Common myeloid progenitor, CD34-positive (primary cell): ENCODE data around the gene TDRD9.

ENCODE experiments used
- CTCF ChIA-PET: fragments of 350-600 bp; sonication (Branson Sonifier 250); formaldehyde crosslinking; loops from one replicate; lab custom pipeline; 2021; ENCODE audit warnings: antibody characterized with exemption; lab: Charles Lee
- POLR2A ChIA-PET: fragments of 350-600 bp; sonication (Branson Sonifier 250); formaldehyde crosslinking; loops from one replicate; lab custom pipeline; 2021; ENCODE audit warnings: antibody characterized with exemption; lab: Charles Lee
- DNase-seq, 3 donors: peaks; one replicate each; pipeline versions ENCODE4 v3.0.0 to v3.0.0-alpha.2; 2013
- H3K27ac ChIP-seq, 2 experiments: 1 replicate in 1 of 2; 2 replicates in 1 of 2; pipeline ENCODE4 v1.7.0; 2013; ENCODE audit warnings: inconsistent platforms in 2 of 2, low read length in 2 of 2, mild to moderate bottlenecking in 2 of 2, low read depth in 1 of 2, moderate library complexity in 1 of 2; ENCODE audit not compliant: severe bottlenecking in 2 of 2, insufficient read depth in 1 of 2, poor library complexity in 1 of 2
- H3K27me3 ChIP-seq, 5 experiments: replicated peaks in 2 of 5; 1 replicate in 3 of 5; 2 replicates in 2 of 5; pipeline versions ENCODE4 v1.6.1 to v1.7.0; 2013; ENCODE audit warnings: low read length in 4 of 5, mild to moderate bottlenecking in 2 of 5, moderate library complexity in 2 of 5, inconsistent platforms in 1 of 5; ENCODE audit not compliant: insufficient read depth in 5 of 5, control insufficient read depth in 4 of 5
- H3K36me3 ChIP-seq, 4 experiments: 1 replicate in 2 of 4; 2 replicates in 2 of 4; pipeline versions ENCODE4 v1.6.1 to v1.7.0; 2013; ENCODE audit warnings: low read length in 3 of 4, control low read depth in 1 of 4, mild to moderate bottlenecking in 1 of 4; ENCODE audit not compliant: control insufficient read depth in 4 of 4, insufficient read depth in 4 of 4
- H3K4me1 ChIP-seq, 4 experiments: 1 replicate in 3 of 4; 2 replicates in 1 of 4; pipeline versions ENCODE4 v1.6.1 to v1.7.1; 2013; ENCODE audit warnings: low read length in 3 of 4, mild to moderate bottlenecking in 3 of 4, control low read depth in 1 of 4, inconsistent platforms in 1 of 4, moderate library complexity in 1 of 4; ENCODE audit not compliant: control insufficient read depth in 4 of 4, insufficient read depth in 4 of 4; ENCODE audit errors: control extremely low read depth in 1 of 4
- H3K4me3 ChIP-seq, 7 experiments: 1 replicate in 4 of 7; 2 replicates in 3 of 7; pipeline versions ENCODE4 v1.5.1 to v1.7.0; 2013; ENCODE audit warnings: mild to moderate bottlenecking in 7 of 7, low read length in 6 of 7, moderate library complexity in 6 of 7, inconsistent platforms in 2 of 7, low read depth in 2 of 7, control low read depth in 1 of 7; ENCODE audit not compliant: insufficient read depth in 4 of 7, control insufficient read depth in 1 of 7; ENCODE audit errors: extremely low read depth in 1 of 7
- H3K9me3 ChIP-seq, 5 experiments: 1 replicate in 4 of 5; 2 replicates in 1 of 5; pipeline versions ENCODE4 v1.6.1 to v1.7.1; 2013; ENCODE audit warnings: low read length in 4 of 5, mild to moderate bottlenecking in 2 of 5, inconsistent platforms in 1 of 5, low read depth in 1 of 5, moderate library complexity in 1 of 5; ENCODE audit not compliant: control insufficient read depth in 4 of 5, insufficient read depth in 2 of 5; ENCODE audit errors: control extremely low read depth in 1 of 5
- WGBS: methylation state at CpG from one replicate; pipeline ENCODE4 v1.1.5; 2013; ENCODE audit not compliant: insufficient coverage; 5-methylcytosine and 5-hydroxymethylcytosine counted together

Gene TDRD9

DNA sequence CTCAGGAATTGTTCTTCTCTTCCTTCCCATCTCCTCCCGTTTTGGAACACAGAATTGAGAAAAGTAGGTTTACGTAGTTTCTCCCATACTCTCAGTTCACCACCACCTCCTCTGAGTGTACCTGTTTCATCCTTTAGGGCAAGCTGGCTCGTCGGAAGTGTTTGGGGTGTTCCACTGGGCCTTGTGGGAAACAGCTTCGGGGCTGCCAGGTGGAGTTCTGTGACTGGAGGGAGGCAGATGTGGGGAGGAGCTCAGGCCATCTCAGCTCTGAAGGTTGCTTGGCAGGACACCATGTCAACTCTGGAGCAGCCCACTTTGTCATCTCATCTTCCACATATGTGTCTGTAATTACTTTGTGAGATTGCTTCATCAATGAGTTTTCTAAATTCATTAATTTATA, 67.6 kb downstream of the TDRD9 start:
- 100% methylated on average over 2 of the region's 5 CpGs for WGBS

DNA sequence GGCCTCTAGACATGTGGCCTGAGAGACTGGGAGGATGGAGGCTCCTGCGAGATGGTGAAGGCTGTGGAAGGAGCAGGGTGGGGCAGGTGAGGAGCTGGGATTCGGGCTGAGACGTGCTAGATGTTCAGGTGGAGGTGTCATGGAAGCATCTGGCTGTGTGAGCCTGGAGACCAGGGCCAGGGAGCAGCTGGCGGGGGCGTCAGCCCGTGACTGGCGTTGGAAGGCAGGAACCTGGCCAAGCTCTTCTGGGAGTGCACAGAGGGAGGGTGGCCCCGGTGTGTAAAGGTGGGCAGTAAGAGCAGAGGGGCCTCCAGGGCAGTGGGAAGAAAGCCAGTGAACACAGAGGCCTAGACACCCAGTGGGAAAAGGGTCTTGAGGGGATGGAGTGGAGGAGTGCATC, 69.1 kb downstream of the TDRD9 start:
- no peak for DNase-seq
- POLR2A ChIA-PET, result no interaction called here
- Histone ChIP-seq H3K36me3 (no peaks in the 10 kb centered on the region), H3K9me3 (no peaks in the 10 kb centered on the region), H3K4me1 (no peaks in the 10 kb centered on the region), H3K4me3 (no peak overlapping the region), H3K27me3 (no peaks in the 10 kb centered on the region), H3K27ac (no peak overlapping the region)
- 90% methylated on average over 3 of the region's 8 CpGs for WGBS
- CTCF ChIA-PET, result no interaction called here

More for the DNA sequence above, 67.6 kb downstream of the TDRD9 start:
- CTCF ChIA-PET, result interaction anchor here (0.8 to 1.3 kb wide), 2 partner anchors 13 to 85 kb away, joined by 3 read pairs; no protein-coding TSS in a partner anchor
- Histone ChIP-seq H3K27ac (no peak overlapping the region), H3K27me3 (no peaks in the 10 kb centered on the region), H3K9me3 (no peaks in the 10 kb centered on the region), H3K36me3 (no peaks in the 10 kb centered on the region), H3K4me3 (no peak overlapping the region), H3K4me1 (no peaks in the 10 kb centered on the region)
- POLR2A ChIA-PET, result interaction anchor here (0.6 kb wide), 1 partner anchor 37 kb away, joined by 3 read pairs; no protein-coding TSS in a partner anchor
- DNase-seq, result no peak

DNA sequence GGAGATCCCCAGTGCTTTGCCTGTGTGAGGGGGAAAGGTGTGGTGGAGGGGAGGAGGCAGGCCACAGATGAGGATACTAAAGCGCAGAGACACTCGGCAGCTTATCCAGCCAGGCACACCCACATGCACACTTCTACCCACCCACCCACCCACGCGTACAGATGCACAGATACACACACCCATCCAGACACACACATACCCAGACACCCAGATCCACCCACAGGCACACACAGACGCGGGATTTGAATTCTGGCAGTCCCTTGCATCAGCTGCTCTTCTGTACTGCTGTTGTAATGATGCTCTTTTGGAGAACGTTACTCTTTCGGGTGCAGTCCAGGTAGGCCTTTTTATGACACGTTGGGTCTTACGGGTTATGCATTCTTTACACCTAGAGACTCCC, 69.8 kb downstream of the TDRD9 start:
- no peak overlapping the region for H3K4me3 ChIP-seq
- H3K4me1 ChIP-seq, result no peaks in the 10 kb centered on the region
- DNase-seq, result no peak
- ChIA-PET CTCF (no interaction called here), POLR2A (no interaction called here)
- no peaks in the 10 kb centered on the region for H3K27me3 ChIP-seq
- H3K27ac ChIP-seq, result no peak overlapping the region
- 100% methylated on average over 5 of the region's 10 CpGs for WGBS
- H3K36me3 ChIP-seq, result no peaks in the 10 kb centered on the region
- no peaks in the 10 kb centered on the region for H3K9me3 ChIP-seq

DNA sequence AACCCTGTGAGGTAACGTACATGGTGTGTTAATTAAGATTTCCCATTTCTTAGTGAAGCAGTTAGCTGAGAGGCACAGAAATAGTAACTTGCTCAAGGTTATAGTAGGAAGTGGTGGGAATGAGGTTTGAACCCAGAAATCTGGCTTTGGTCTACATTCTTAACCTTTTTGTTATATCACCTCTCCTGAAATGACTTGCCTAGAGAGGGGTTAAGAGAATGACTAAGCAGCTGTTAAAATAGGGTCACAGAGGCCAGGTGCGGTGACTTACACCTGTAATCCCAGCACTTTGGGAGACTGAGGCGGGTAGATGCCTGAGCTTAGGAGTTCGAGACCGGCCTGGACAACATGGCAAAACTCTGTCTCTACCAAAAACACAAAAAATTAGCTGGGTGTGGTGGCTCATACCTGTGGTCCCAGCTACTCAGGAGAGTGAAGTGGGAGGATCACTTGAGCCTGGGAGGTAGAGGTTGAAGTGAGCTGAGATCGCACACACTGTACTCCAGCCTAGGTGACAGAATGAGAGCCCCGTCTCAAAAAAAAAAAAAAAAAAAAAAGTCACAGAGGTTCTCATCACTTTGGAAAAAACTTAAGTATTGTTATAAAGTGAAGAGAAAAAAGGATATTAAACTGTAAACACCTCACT, 71.7 kb downstream of the TDRD9 start:
- CTCF ChIA-PET, result interaction anchor here (0.8 to 1.3 kb wide), 4 partner anchors 79 to 194 kb away, joined by 3 to 5 read pairs (median 4); a partner anchor contains a TSS
- POLR2A ChIA-PET, result interaction anchor here (0.6 kb wide), 1 partner anchor 19 kb away, joined by 3 read pairs; no protein-coding TSS in a partner anchor
- H3K4me1 ChIP-seq, result no peaks in the 10 kb centered on the region
- no peak for DNase-seq
- no peaks in the 10 kb centered on the region for H3K9me3 ChIP-seq
- no peak overlapping the region for H3K4me3 ChIP-seq
- no peaks in the 10 kb centered on the region for H3K27me3 ChIP-seq
- H3K36me3 ChIP-seq, result no peaks in the 10 kb centered on the region
- no peak overlapping the region for H3K27ac ChIP-seq
- 97% methylated on average over 2 of the region's 7 CpGs for WGBS

DNA sequence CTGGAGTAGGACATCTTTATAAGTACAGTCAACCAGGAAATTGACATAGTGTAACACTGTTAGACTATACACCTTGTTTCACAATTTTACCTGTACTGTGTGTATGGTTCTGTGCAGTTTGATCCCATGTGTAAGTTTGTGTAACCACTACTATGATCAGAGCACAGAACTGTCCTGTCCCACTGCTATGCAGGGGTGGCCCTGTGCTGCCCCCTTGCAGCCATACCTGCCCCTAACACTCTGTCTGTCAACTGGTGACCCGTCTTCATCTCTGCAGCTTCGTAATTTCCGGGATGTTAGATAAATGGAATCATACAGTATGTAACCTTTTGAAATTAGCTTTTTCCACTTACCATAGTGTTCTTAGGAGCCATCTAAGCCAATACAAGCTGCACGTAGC, 72.7 kb downstream of the TDRD9 start:
- POLR2A ChIA-PET, result no interaction called here
- DNase-seq, result peak; percentile 18 to 44 (median 42)
- H3K36me3 ChIP-seq, result no peaks in the 10 kb centered on the region
- WGBS, result 81% methylated on average over 3 of the region's 4 CpGs
- no peaks in the 10 kb centered on the region for H3K4me1 ChIP-seq
- H3K4me3 ChIP-seq, result no peak overlapping the region
- CTCF ChIA-PET, result interaction anchor here (1.0 to 1.4 kb wide), 4 partner anchors 9 to 196 kb away, joined by 3 to 6 read pairs (median 4); a partner anchor contains a TSS
- no peaks in the 10 kb centered on the region for H3K9me3 ChIP-seq
- H3K27ac ChIP-seq, result no peak overlapping the region
- no peaks in the 10 kb centered on the region for H3K27me3 ChIP-seq

DNA sequence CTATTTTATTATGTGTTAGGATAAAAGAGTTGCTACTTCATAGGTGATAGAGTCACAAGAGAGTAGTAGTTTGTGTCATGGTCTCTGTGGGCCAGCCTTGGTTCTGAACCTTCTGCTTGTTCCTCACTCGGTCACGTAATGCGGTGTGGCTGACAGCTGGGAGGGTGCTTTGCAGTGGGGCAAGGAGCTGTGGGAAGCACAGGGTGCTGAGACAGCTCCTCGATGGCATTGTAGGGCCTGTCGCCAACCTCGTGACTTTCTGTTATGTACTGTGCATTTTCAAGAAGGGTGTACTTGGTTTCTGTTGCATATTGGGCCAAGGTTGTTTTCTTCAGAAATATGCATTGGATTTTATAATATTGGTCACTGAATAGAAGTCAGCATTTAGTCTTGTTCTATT, 75.4 kb downstream of the TDRD9 start:
- Histone ChIP-seq H3K4me3 (no peak overlapping the region), H3K36me3 (no peaks in the 10 kb centered on the region), H3K27ac (no peak overlapping the region), H3K4me1 (no peaks in the 10 kb centered on the region), H3K27me3 (no peaks in the 10 kb centered on the region), H3K9me3 (no peaks in the 10 kb centered on the region)
- CTCF ChIA-PET, result no interaction called here
- no peak for DNase-seq
- WGBS, result 94% methylated on average over 5 of the region's 6 CpGs
- POLR2A ChIA-PET, result no interaction called here

DNA sequence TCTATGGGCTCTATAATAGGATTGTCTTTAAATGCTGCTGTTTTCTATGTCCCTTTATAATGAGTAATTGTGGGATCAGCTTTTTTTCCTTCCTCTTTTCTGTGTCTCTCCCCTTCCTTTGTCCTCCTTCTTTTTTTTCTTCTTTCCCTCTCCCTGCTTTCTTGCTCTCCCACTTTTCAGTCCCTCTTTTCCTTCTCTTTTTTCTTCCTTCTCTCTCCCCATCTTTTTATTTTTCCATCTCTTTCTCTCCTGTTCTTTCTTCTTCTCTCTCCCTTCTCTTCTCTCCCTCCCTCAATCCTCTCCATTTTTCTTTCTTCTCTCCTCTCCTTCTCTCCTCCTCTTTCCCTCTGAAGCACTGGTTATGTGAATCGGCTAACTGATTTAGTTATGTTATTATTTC, 76.6 kb downstream of the TDRD9 start:
- no peaks in the 10 kb centered on the region for H3K27me3 ChIP-seq
- H3K4me3 ChIP-seq, result no peak overlapping the region
- no peaks in the 10 kb centered on the region for H3K4me1 ChIP-seq
- ChIA-PET CTCF (interaction anchor here (1.0 to 1.8 kb wide), 2 partner anchors 99 to 196 kb away, joined by 3 to 6 read pairs; no protein-coding TSS in a partner anchor), POLR2A (no interaction called here)
- no peak for DNase-seq
- H3K36me3 ChIP-seq, result no peaks in the 10 kb centered on the region
- no peak overlapping the region for H3K27ac ChIP-seq
- WGBS, result no CpG with 5 or more reads among the region's 1 CpG
- H3K9me3 ChIP-seq, result no peaks in the 10 kb centered on the region
